GM12878 (cell line): Measurements from ENCODE around the gene NDE1. TPM values are rescaled to one million over a fixed set of nuclear protein-coding genes. Genes with fewer than 3 reads are reported as not detected.

Experiments used
- ATAC-seq: fragments of 200-7000 bp; cut with Tn5 transposase; 3 replicates; pipeline ENCODE4 v1.9.1; 2020; ENCODE audit warnings: mild to moderate bottlenecking, moderate library complexity
- BruUV-seq: library from RNA; stranded (reverse); fragments of 400-500 nt; replicated peaks from 2 replicates; lab custom pipeline; 2021; lab: Mats Ljungman, UMichigan
- CTCF ChIA-PET: fragments of 300-600 bp; sonication (Branson Sonifier 250); formaldehyde crosslinking; extraction: SDS; loops from one replicate; lab custom pipeline; 2021; ENCODE audit warnings: inconsistent platforms; lab: Yijun Ruan, JAX
- POLR2A ChIA-PET: fragments of 350-600 bp; formaldehyde crosslinking; extraction: SDS; loops from one replicate; lab custom pipeline; 2021; ENCODE audit warnings: inconsistent platforms; lab: Charles Lee
- RAD21 ChIA-PET: fragments of 300-600 bp; sonication (Branson Sonifier 250); formaldehyde crosslinking; loops from one replicate; lab custom pipeline; 2023; ENCODE audit warnings: antibody characterized with exemption; ENCODE audit not compliant: unreplicated experiment; lab: Charles Lee
- SMC1A ChIA-PET: fragments of 300-600 bp; sonication (Branson Sonifier 250); formaldehyde crosslinking; loops from one replicate; lab custom pipeline; 2023; ENCODE audit not compliant: unreplicated experiment, uncharacterized antibody; lab: Charles Lee
- DNase-seq: peaks from one replicate; pipeline ENCODE4 v3.0.0-alpha.2; 2011; ENCODE audit warnings: low read depth, low spot score
- FAIRE-seq: peaks from 3 replicates; lab custom pipeline; 2011; peaks lifted over from hg19 to GRCh38; lab: Jason Lieb, UNC
- H2AFZ ChIP-seq: 2 replicates; pipeline ENCODE4 v1.6.0; 2011; ENCODE audit warnings: low read depth, low read length, control low read depth; ENCODE audit not compliant: control insufficient read depth
- H3K27ac ChIP-seq: 2 replicates; pipeline ENCODE4 v1.5.1; 2011; ENCODE audit warnings: control low read depth; ENCODE audit not compliant: control insufficient read depth, insufficient read depth
- H3K27me3 ChIP-seq, 2 experiments: replicated peaks in 1 of 2; 2 replicates each; pipeline versions ENCODE4 v1.6.0 to v1.6.1; 2011; ENCODE audit warnings: low read length in 1 of 2; ENCODE audit not compliant: control insufficient read depth in 2 of 2, insufficient read depth in 2 of 2
- H3K36me3 ChIP-seq, 2 experiments: 2 replicates each; pipeline ENCODE4 v1.5.1; 2011; ENCODE audit warnings: low read length in 1 of 2; ENCODE audit not compliant: control insufficient read depth in 2 of 2, insufficient read depth in 2 of 2
- H3K4me1 ChIP-seq: 2 replicates; pipeline ENCODE4 v1.6.1; 2011; ENCODE audit warnings: mild to moderate bottlenecking, low read length, moderate library complexity, mixed read lengths; ENCODE audit not compliant: control insufficient read depth, insufficient read depth
- H3K4me2 ChIP-seq: 2 replicates; pipeline ENCODE4 v1.6.0; 2011; ENCODE audit warnings: control low read depth; ENCODE audit not compliant: control insufficient read depth, insufficient read depth
- H3K4me3 ChIP-seq: fragments of 200-600 bp; sonication (generic); 2 replicates; pipeline ENCODE4 v1.5.1; 2016
- H3K79me2 ChIP-seq: 2 replicates; pipeline ENCODE4 v1.6.0; 2011; ENCODE audit warnings: low read length; ENCODE audit not compliant: control insufficient read depth, insufficient read depth
- H3K9ac ChIP-seq: 2 replicates; pipeline ENCODE4 v1.8.0; 2011; ENCODE audit warnings: low read length, control low read depth, mixed read lengths; ENCODE audit not compliant: control insufficient read depth, insufficient read depth
- H3K9me3 ChIP-seq: replicated peaks from 3 replicates; pipeline ENCODE4 v1.5.1; 2011; ENCODE audit warnings: mild to moderate bottlenecking, low read length; ENCODE audit not compliant: control insufficient read depth, insufficient read depth
- H4K20me1 ChIP-seq: 2 replicates; pipeline ENCODE4 v1.6.0; 2011; ENCODE audit not compliant: control insufficient read depth, insufficient read depth
- BRCA1 ChIP-seq: IDR thresholded peaks from 2 replicates; pipeline ENCODE4 v1.6.1; 2011; ENCODE audit warnings: low read depth, low read length, improper control_type of control experiment
- FOS ChIP-seq: IDR thresholded peaks from 3 replicates; pipeline ENCODE4 v1.6.1; 2011; ENCODE audit warnings: borderline replicate concordance; ENCODE audit not compliant: insufficient read length; ENCODE audit errors: extremely low read depth
- KAT2A ChIP-seq: conservative IDR thresholded peaks from 2 replicates; pipeline ENCODE4 v1.6.1; 2011; ENCODE audit warnings: low read depth, low read length; ENCODE audit not compliant: control insufficient read depth
- MYC ChIP-seq: IDR thresholded peaks from 2 replicates; pipeline ENCODE4 v1.6.1; 2011; ENCODE audit warnings: mild to moderate bottlenecking, low read length, moderate library complexity, inconsistent platforms; ENCODE audit not compliant: insufficient read depth, insufficient replicate concordance, insufficient read length, severe bottlenecking
- NFYA ChIP-seq: IDR thresholded peaks from 2 replicates; pipeline ENCODE4 v1.6.1; 2011; ENCODE audit warnings: low read depth, mild to moderate bottlenecking, low read length, improper control_type of control experiment, borderline replicate concordance
- POLR2AphosphoS2 ChIP-seq: IDR thresholded peaks from 2 replicates; pipeline ENCODE4 v1.6.1; 2011; ENCODE audit warnings: low read depth, mild to moderate bottlenecking, low read length, improper control_type of control experiment, moderate library complexity
- SMC3 ChIP-seq: IDR thresholded peaks from 2 replicates; pipeline ENCODE4 v1.6.1; 2011; ENCODE audit warnings: low read length, improper control_type of control experiment, borderline replicate concordance
- STAT1 ChIP-seq: fragments of 450-650 bp; conservative IDR thresholded peaks from 2 replicates; pipeline ENCODE4 v1.6.1; 2014; ENCODE audit warnings: antibody characterized with exemption, mild to moderate bottlenecking
- ZZZ3 ChIP-seq: IDR thresholded peaks from 2 replicates; pipeline ENCODE4 v1.6.1; 2011; ENCODE audit warnings: low read depth; ENCODE audit not compliant: control insufficient read depth, insufficient read length
- WGBS: methylation state at CpG from one replicate; pipeline ENCODE4 v1.1.6; 2016; ENCODE audit warnings: low lambda C conversion rate; ENCODE audit not compliant: insufficient replicate concordance, insufficient coverage; ENCODE audit errors: missing lambda C conversion rate; 5-methylcytosine and 5-hydroxymethylcytosine counted together
- in situ Hi-C: fragments of 300-500 bp; cut with MboI; formaldehyde crosslinking; loops from 9 replicates; pipeline ENCODE4 v1.14.3; 2018; ENCODE audit warnings: mixed read lengths
- intact Hi-C: fragments of 100-400 bp; cut with micrococcal nuclease; formaldehyde crosslinking; loops from one replicate; pipeline ENCODE4 v1.14.2; 2022; ENCODE audit not compliant: unreplicated experiment
- polyA plus RNA-seq, 11 experiments: library from polyadenylated mRNA; depleted of rRNA in 4 of 11; unstranded in 6 of 11; stranded (reverse) in 5 of 11; fragments of >200 nt; fragmentation: Nextera tagmentation in 4 of 11; fragmentation: Illumina TruSeq in 1 of 11; extraction: Ambion mirVana in 4 of 11; extraction: Trizol in 1 of 11; gene quantifications; 1 replicate in 1 of 11; 2 replicates in 10 of 11; pipeline versions ENCODE4 v1.2.1 to v1.2.3, GENCODE V29; 2011 to 2016; ENCODE audit warnings: inconsistent platforms in 2 of 11, missing spikeins in 2 of 11, low read depth in 1 of 11
- total RNA-seq, 4 experiments: library from RNA; depleted of rRNA in 3 of 4; stranded (reverse); fragments of >200 nt in 3 of 4; fragmentation: Illumina TruSeq in 1 of 4; extraction: Trizol in 1 of 4; gene quantifications; 2 replicates each; pipeline versions ENCODE4 v1.2.1 to v1.2.3, GENCODE V29; 2013 to 2021
- TF ChIP-seq, protein P1 (sequence below): fragments of 450-650 bp; IDR thresholded peaks from 2 replicates; pipeline ENCODE4 v1.6.1; 2017; ENCODE audit warnings: antibody characterized with exemption, mild to moderate bottlenecking, moderate library complexity
- TF ChIP-seq, protein P2 (sequence below): fragments of 450-650 bp; formaldehyde crosslinking; IDR thresholded peaks from 2 replicates; pipeline ENCODE4 v1.4.0; 2020; ENCODE audit warnings: mild to moderate bottlenecking, moderate library complexity
- TF ChIP-seq, protein P3 (sequence below): fragments of 450-650 bp; IDR thresholded peaks from 2 replicates; pipeline ENCODE4 v1.6.1; 2017; ENCODE audit warnings: low read depth, mild to moderate bottlenecking, moderate library complexity

The NDE1 gene
- total and polyA plus RNA-seq, 10 of the 15 experiments (the other 5 are each of a cell fraction or from before 2014, with no cell fraction given), result 5.7 to 148 (median 87.8) TPM

DNA sequence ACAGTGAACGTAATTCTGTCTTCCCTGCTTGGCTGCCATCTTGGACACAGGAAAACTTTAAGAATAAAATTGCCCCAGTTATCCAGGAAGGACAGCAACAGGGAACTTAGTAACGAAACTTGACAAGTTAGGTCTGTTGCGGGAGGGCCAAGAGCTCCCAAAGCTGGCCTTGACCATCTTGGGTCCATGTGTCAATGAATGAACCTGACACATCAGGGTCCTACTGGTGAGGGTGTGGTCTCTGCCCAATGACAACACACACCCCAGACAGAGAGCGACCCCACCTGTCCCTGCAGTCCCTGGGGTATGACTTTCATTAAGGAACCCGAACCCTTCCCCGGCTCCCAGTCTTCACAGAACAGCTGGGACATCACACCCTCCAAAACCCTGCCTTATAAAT lies 96.3 kb downstream of the NDE1 start:
- H3K79me2 ChIP-seq, result no peaks in the 10 kb centered on the region
- intact Hi-C loops, result no loop called here
- ChIA-PET CTCF (no interaction called here), POLR2A (interaction anchor here (0.5 kb wide), 1 partner anchor 16 kb away, joined by 7 read pairs; no protein-coding TSS in a partner anchor), SMC1A (no interaction called here), RAD21 (no interaction called here)
- FAIRE-seq (no peak), DNase-seq (no peak), ATAC-seq (no peak)
- no peak overlapping the region for H3K4me3 ChIP-seq
- no TSS peak for BruUV-seq
- WGBS, result 63% methylated on average over 6 of the region's 6 CpGs
- no peaks in the 10 kb centered on the region for H3K36me3 ChIP-seq
- no peak overlapping the region for H2AFZ ChIP-seq
- H3K9me3 ChIP-seq, result no peaks in the 10 kb centered on the region
- in situ Hi-C loops, result no loop called here
- no peaks in the 10 kb centered on the region for H4K20me1 ChIP-seq
- H3K27ac ChIP-seq, result no peak overlapping the region
- no peaks in the 10 kb centered on the region for H3K4me1 ChIP-seq
- H3K4me2 ChIP-seq, result no peak overlapping the region
- H3K27me3 ChIP-seq, result no peaks in the 10 kb centered on the region
- no peak overlapping the region for H3K9ac ChIP-seq
- TF ChIP-seq NFYA (no peak), SMC3 (no peak), POLR2AphosphoS2 (no peak), MYC (no peak), KAT2A (no peak), STAT1 (no peak), BRCA1 (no peak), ZZZ3 (no peak), FOS (no peak)
- TF ChIP-seq, protein P1, sequence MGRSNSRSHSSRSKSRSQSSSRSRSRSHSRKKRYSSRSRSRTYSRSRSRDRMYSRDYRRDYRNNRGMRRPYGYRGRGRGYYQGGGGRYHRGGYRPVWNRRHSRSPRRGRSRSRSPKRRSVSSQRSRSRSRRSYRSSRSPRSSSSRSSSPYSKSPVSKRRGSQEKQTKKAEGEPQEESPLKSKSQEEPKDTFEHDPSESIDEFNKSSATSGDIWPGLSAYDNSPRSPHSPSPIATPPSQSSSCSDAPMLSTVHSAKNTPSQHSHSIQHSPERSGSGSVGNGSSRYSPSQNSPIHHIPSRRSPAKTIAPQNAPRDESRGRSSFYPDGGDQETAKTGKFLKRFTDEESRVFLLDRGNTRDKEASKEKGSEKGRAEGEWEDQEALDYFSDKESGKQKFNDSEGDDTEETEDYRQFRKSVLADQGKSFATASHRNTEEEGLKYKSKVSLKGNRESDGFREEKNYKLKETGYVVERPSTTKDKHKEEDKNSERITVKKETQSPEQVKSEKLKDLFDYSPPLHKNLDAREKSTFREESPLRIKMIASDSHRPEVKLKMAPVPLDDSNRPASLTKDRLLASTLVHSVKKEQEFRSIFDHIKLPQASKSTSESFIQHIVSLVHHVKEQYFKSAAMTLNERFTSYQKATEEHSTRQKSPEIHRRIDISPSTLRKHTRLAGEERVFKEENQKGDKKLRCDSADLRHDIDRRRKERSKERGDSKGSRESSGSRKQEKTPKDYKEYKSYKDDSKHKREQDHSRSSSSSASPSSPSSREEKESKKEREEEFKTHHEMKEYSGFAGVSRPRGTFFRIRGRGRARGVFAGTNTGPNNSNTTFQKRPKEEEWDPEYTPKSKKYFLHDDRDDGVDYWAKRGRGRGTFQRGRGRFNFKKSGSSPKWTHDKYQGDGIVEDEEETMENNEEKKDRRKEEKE, result no peak
- TF ChIP-seq, protein P2, sequence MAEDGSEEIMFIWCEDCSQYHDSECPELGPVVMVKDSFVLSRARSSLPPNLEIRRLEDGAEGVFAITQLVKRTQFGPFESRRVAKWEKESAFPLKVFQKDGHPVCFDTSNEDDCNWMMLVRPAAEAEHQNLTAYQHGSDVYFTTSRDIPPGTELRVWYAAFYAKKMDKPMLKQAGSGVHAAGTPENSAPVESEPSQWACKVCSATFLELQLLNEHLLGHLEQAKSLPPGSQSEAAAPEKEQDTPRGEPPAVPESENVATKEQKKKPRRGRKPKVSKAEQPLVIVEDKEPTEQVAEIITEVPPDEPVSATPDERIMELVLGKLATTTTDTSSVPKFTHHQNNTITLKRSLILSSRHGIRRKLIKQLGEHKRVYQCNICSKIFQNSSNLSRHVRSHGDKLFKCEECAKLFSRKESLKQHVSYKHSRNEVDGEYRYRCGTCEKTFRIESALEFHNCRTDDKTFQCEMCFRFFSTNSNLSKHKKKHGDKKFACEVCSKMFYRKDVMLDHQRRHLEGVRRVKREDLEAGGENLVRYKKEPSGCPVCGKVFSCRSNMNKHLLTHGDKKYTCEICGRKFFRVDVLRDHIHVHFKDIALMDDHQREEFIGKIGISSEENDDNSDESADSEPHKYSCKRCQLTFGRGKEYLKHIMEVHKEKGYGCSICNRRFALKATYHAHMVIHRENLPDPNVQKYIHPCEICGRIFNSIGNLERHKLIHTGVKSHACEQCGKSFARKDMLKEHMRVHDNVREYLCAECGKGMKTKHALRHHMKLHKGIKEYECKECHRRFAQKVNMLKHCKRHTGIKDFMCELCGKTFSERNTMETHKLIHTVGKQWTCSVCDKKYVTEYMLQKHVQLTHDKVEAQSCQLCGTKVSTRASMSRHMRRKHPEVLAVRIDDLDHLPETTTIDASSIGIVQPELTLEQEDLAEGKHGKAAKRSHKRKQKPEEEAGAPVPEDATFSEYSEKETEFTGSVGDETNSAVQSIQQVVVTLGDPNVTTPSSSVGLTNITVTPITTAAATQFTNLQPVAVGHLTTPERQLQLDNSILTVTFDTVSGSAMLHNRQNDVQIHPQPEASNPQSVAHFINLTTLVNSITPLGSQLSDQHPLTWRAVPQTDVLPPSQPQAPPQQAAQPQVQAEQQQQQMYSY, result no peak
- TF ChIP-seq, protein P3, sequence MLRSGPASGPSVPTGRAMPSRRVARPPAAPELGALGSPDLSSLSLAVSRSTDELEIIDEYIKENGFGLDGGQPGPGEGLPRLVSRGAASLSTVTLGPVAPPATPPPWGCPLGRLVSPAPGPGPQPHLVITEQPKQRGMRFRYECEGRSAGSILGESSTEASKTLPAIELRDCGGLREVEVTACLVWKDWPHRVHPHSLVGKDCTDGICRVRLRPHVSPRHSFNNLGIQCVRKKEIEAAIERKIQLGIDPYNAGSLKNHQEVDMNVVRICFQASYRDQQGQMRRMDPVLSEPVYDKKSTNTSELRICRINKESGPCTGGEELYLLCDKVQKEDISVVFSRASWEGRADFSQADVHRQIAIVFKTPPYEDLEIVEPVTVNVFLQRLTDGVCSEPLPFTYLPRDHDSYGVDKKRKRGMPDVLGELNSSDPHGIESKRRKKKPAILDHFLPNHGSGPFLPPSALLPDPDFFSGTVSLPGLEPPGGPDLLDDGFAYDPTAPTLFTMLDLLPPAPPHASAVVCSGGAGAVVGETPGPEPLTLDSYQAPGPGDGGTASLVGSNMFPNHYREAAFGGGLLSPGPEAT, result no peak
